ENCODE data around the gene TCEANC2.
"Not testable (repeated sequence)": the region's sequence is repeated elsewhere in the genome, so short reads cannot be mapped to it uniquely, and the experiment has no call there.

TCEANC2 gene

DNA sequence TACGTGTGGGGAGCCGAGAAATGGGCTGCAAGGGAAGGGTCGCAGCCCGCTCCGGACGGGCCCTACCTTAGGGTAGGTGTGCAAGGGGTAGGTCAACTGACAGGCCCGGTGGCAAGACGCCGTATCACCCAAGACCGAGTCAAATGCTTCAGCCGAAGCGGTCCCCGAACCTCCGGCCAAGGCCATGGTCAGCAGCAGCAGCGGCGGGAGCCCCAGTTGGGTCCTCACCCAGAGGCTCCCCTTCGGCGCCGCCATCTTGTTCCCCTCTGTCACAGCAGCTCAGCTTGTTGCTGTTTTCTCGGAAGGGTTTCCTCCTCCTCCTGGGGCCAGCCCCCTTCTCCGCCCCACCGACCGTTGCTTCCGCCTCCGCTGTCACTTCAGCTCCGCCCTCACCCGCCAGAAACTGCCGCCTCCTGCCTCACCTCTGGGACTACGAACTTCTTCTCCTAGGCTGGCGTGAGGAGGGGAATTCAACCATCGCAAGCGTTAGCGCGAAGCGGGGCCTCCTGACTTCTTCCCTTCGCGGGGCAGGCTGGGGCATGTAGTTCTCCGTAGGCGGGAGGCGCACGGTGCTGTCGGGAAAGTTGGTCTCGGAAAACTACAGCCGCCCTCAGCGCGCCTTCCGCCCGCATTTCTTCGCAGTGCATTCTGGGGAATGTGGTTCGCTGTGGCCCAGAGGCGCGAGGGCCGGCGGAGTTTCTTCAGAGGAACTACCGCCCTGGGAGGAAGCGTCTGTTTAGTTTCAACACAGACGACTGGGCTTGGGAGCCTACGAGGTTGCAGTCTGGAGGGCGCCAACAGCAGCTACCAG lies at the start of gene TCEANC2, which contains the start of gene TMEM59:
Gene TCEANC2, plus strand, starts transcription at position 675 of the 811 bp plus-strand sequence. CDS start 815 bp downstream, outside the sequence.
Gene TMEM59, minus strand, starts transcription at position 271 of the 811 bp plus-strand sequence. Its CDS starts 16 bp downstream, at position 255.
- DNase-seq (ENCODE audit: low read depth, low spot score), result peak; percentile 95

DNA sequence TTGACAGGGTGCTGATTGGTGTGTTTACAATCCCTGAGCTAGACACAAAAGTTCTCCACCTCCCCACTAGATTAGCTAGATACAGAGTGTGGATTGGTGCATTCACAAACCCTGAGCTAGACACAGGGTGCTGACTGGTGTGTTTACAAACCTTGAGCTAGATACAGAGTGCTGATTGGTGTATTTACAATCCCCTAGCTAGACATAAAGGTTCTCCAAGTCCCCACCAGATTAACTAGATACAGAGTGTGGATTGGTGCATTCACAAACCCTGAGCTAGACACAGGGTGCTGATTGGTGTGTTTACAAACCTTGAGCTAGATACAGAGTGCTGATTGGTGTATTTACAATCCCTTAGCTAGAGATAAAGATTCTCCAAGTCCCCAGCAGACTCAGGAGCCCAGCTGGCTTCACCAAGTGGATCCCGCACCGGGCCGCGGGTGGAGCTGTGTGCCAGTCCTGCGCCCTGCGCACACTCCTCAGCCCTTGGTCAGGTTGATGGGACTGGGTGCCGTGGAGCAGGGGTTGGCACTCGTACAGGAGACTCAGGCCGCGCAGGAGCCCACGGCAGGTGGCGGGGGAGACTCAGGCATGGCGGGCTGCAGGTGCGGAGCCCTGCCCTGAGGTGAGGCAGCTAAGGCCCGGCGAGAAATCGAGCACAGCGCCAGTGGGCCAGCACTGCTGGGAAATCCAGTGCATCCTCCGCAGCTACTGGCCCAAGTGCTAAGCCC lies 49.5 kb upstream of the TCEANC2 start:
- DNase-seq (ENCODE audit: low read depth, low spot score), result not testable (repeated sequence)

DNA sequence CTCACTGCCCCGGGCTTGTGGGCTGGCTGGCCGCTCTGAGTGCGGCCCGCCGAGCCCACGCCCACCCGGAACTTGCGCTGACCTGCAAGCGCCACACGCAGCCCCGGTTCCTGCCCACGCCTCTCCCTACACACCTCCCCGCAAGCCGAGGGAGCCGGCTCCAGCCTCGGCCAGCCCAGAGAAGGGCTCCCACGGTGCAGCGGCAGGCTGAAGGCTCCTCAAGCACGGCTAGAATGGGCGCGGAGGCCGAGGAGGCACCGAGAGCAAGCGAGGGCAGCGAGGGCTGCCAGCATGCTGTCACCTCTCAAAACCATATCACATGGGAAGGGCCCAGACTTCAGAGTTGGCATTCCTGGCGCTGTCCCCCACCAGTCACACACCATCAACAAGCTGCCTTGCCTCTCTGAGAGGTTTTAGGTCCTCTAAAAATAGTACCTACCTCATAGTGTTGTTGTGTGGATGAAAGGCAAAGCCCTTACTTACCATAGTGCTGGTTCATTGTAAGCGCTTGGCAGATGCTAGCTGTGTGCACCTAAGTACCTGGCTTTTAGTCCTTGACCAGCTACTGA lies 48.8 kb upstream of the TCEANC2 start:
- no peak for DNase-seq (ENCODE audit: low read depth, low spot score)

DNA sequence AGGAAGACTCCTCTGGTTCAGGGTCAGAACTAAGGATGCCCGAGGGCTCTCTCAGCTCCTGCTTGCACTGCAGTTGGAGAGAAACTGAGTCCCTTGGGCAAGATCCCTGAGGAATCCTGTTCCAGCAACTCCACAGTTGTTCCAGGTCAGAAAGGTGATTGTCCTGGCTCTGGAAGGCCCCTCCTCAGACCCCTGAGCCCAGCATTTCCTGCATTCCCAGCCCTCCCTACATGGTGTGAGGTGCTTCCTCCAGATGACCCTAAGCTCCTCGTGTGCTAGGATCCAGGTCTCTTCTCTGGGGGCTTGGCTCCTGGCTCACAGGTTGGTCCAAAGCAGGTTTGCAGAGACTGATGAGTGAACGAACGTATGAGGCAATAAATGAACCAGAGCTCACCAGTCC lies 46.9 kb upstream of the TCEANC2 start:
- no peak for DNase-seq (ENCODE audit: low read depth, low spot score)

DNA sequence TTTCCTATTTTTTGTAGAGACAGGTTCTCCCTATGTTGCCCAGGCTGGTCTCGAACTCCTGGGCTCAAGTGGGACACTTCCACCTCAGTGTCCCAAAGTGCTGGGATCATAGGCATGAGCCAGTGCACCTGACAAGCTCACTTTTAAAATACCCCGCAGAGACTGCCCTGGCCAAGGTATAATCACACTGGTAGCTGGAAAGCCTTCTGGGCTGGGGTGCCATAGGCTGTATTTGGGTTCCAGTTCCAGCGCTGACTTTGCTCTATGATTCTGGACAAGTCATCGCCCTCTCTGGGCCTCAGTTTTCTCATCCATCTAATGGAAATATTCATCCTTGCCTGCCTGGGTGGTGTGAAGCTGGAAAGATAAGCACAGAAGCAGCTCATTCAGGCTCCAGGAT lies 45.8 kb upstream of the TCEANC2 start:
- no peak for DNase-seq (ENCODE audit: low read depth, low spot score)

DNA sequence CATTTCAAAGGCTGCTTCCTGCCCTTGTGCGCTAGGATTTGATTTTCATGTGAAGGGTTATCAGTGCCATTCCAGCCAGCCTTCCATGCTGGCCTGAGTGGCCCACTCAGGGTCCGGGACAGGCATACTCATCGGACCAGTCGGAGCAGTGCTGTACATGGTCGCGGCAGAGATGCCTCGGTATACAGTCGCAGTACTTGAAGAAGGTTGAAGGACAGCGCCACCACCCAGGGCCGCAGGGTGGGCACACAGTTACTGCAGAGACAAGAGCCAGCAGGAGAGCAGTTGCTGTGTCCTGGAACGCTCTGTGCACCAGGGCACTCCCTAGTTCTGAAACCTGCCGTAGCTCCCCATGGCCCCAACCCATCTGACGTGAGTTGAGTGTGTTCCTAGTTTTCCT lies 44.5 kb upstream of the TCEANC2 start:
- DNase-seq (ENCODE audit: low read depth, low spot score), result no peak

DNA sequence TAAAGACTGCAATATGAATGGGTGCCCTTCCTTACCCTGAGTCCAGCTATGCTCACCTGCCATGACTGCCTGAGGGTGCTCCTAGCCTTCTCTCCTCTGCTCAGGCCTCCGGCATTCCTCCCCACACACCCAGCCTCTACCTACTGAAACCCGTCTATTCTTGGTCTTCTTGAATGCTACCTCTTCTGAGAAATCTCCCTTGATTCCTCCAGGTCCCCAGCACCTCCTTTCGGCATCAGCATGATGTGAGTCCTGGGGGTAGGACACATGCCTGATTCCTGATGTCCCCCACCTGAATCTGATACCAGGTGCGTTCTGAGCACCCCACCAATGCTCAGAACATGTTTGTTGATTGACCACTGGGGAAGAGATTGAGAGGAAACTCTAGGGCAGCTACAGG lies 44.0 kb upstream of the TCEANC2 start:
- no peak for DNase-seq (ENCODE audit: low read depth, low spot score)

DNA sequence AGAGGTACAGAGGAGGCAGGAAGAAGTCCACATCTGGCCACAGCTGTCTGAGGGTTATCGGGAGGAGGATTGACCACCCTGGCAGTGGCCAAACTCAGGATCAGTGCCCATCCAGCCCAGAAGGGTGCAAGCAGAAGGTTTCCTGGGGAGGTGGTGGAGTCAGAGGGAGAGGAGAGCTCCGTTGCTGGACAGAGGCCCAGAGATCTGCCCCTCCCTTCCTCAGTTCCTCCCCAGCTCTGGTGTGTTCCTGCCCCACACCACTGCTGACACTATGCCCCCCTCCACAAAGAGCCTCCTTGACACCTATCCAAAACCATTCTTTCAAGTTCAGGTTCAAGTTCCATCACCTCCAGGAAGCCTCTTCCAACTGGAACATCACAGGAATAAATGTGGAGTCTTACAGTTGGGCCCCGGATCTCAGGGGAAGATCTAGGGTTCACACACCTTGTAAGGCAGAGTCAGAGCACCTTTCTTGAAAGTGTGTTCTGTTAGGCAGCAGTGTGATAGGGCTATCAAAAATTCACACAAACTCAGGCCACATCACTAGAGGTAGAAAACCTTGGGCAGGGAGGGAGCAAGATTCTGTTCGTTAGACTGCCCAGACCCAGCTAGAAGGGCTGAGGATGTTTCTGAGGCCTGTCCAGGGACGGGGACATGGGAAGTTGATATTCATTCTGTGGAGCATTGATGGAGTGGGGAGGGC lies 42.8 kb upstream of the TCEANC2 start:
- no peak for DNase-seq (ENCODE audit: low read depth, low spot score)

DNA sequence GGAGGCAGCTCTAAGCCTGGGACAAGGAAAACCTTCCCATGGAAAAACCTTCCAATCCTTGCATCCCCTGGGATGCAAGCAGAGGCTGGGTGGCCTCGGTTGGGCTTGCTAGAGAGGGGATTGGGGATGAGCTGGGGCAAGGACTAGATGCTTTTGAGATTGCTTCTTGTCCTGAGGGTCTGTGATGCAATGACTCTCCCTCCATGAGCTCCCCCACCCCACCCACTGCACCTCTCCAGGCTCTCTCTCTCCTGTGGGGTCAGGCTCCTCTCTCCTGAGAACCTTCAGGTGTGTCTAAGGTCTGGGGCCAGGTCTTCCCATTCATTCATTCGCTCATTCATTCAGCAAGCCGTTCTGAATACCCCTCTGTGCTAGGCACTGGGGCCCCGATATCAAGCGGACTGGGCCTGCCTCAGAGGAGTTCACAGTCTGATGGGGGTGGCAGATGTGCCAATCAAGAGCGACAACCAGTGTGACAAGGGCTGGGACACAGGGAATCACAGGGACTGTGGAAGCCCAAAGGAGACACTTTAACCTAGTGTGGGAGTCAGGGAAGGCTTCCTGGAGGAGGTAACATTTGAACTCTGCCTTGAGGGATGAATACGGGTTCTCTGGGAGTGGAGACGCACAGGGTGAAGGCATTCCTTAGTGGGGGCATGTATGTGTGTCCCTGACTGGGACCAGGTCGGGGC lies 41.9 kb upstream of the TCEANC2 start:
- no peak for DNase-seq (ENCODE audit: low read depth, low spot score)

DNA sequence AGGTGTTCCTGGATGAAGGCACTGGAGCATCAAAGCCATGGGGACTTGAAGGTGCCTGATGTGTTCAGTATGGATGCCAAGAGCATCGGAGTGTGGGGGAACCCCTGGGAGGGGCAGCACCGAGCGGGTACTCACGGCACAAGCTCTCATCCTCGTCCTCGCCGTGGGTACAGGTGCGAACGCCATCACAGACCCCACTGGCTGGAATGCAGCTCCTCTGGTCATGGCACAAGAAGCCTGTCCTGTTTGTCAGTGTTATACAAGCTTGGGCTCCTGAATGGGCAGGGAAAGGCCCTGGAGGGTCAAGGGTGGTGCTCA lies 41.4 kb upstream of the TCEANC2 start:
- DNase-seq (ENCODE audit: low read depth, low spot score), result no peak

DNA sequence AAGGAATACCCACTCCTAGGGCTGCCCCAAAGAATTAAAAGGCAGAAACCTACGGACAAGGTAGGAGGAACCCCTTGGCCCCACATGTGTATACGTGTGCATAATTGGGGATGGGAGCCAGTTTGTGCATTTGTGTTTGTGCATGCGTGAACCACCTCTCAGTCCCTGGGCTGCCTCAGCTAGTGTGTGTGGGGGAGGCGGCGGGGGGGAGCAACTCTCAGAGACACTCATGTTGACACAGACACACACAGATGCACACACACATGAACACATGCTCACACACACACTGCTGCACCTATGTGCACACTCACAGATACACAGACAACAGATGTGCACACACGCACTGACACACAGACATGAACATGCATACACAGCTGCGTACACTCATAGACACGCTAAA lies 40.5 kb upstream of the TCEANC2 start:
- DNase-seq (ENCODE audit: low read depth, low spot score), result no peak

DNA sequence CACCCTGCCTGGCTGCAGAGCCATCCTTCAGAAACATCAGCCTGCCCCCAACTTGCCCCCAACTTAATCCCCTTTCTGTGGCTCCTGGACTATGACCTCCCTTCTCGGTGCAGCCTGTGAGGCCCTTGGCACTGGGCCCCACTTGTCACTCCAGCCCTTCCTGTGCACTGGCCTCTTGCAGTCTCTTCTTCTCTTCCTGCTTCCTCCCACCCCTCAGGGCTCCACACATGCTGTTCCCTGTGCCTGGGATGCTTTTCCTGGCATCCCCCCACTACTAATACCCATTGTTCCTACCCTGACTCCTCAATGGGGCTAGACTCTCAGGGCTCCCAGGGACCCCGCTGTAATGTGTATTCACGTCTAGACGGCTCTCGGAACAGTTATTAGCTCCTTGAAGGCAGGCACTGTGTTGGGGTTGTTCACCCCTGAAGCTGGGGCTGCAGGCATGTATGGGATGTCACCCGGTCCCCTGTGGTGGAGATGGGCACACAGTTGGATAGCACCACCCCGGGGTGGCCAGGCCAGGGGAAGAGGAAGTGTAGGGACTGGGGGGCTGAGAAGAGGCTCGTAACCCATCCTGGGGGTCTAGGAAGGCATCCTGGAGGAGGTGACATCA lies 39.9 kb upstream of the TCEANC2 start:
- no peak for DNase-seq (ENCODE audit: low read depth, low spot score)

DNA sequence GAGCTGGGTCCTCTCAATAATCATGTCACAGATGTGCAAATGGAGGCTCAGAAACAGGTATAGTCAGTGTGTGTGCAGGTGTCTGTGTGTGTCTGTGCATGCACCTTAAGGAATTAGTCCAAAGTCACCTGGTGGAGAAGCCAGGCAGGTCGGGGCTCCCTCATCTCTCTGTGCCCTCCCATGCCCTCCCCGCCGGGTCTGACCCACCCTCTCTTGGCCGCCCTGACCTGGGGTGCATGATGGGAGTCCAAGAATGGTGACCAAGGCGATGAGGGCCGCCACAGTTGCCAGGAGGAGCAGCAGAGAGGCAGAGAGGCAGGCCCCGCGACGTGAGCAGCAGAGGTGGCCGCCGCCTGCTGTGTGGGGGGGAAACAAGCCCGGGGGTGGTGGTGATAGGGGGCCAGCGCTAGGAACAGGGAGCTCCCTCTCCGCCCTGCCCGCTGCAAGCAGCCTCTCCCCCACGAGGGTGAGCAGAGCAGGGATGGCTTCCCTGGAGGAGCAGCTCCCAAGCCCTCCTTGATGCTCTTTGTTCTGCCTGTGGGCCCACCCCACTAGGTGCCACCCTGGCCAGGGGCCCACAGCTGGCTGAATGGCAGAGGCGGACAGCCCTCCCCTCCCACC lies 39.3 kb upstream of the TCEANC2 start:
- DNase-seq (ENCODE audit: low read depth, low spot score), result no peak

DNA sequence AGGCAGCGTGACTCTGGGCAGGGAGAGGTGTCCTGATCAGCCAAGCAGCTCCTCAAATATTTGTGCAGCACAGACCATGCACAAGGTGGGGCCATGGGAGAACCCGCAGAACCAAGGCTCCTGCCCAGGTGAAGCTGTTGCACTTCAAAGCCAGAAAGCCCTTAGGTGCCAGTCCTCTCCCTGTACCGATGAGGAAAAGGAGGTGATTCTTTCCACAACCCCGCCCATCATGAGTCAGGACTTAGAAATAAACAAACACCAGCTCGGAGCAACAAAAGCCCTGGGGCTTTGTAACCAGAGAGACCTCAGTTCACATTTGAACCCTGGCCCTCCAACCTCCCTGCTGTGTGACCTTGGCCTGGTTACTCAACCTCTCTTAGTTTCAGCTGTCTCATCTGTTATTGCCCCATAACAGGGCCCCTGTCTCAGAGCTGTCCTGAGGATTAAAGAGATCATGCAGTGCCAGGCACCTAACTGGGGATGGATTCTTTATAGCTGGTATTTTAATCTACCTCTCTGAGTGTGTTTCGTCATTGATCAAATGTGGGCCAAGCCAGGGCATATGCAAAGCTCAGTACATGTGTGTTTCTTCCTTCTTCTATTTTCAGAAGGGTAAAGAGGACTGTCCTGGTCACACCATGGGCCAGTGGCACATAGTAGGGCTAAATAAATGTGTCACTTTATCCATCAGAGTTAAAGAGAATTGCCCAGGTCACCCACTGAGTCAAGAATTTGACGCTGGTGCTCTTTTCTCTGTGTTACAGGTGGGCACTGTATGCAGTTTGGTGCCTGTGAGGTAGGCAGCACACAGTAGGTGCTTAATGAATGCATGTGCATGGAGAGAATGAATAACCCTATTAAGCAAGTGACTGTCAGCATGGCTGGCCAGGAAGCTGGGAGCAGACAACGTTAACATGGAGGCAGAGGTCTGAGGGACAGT lies 36.8 kb upstream of the TCEANC2 start:
- DNase-seq (ENCODE audit: low read depth, low spot score), result no peak

DNA sequence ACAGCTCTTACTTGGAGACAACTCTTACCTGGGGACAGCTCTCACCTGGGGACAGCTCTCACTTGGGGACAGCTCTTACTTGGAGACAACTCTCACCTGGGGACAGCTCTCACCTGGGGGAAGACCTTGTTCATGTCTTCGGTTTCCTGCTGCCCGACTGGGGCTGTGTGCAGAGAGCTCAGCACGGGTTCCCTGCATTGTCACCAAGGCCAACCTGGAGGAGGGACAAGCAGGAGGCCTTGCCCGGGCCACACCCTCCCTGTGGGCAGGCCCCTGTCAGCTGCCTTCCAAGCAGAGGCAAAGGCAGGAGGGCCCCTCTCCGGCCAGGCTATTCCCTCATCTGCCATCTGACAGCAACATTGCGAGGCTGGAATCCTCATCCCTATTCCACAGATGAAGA lies 35.4 kb upstream of the TCEANC2 start, which contains the start of gene LDLRAD1:
Gene LDLRAD1, minus strand, starts transcription at position 208 of the 400 bp plus-strand sequence. Its CDS starts 74 bp downstream, at position 134.
- no peak for DNase-seq (ENCODE audit: low read depth, low spot score)

DNA sequence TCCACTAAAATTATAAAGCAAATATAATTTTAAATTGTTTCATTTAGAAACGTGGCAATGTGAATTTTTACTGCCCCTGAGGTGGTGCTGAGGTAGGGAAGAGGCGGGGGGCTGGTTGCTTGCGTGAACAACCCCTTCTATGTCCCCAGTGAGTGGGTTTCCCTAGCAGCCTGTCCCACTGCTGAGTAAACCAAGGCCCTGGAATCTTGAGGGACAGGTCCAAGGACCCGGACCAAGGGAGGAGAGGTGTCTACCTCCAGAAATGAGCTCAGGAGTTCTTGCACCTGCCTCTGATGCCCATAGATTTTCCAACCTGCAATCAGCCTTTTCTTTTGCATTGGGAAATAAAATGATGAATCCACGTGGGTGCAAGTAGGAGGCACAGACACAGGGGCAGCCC lies 34.8 kb upstream of the TCEANC2 start:
- DNase-seq (ENCODE audit: low read depth, low spot score), result no peak

DNA sequence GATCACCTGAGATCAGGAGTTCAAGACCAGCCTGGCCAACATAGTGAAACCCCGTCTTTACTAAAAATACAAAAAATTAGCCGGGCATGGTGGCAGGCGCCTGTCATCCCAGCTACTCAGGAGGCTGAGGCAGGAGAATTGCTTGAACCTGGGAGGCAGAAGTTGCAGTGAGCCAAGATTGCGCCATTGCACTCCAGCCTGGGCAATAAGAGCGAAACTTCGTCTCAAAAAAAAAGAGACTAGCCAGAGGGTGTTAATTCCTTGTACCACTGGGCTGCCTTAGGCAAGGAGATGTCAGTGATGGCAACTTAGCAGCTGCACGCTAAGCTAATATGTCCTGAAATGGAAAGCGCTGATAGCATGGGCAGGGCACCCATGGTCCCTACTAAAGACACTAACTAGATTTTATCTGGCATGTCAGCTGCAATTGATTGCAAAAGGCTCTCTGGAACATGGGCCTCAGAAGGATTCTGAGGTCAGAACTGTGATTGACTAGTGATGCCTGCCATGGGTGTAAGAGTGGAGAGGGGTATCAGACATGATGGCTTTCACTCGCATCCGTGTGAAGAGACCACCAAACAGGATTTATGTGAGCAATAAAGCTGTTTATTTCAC lies 33.7 kb upstream of the TCEANC2 start:
- not testable (repeated sequence) for DNase-seq (ENCODE audit: low read depth, low spot score)

DNA sequence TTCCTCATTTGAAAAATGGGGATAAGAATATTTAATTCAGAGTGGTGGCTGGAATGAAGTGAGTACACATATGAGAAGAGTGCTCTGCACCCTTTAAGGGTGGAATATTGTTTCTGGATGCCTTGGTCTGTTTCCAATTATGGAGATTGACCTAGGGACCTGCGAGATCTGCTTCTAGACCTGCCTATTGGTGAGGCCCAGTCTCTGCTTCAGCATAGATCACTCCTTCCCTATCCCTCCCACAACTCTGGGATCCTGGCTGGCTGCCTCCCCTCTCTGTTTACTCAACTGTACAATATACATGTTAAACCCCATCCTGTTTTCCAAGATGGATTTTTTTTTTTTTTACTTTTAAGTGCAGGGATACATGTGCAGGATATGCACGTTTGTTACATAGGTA lies 29.1 kb upstream of the TCEANC2 start:
- DNase-seq (ENCODE audit: low read depth, low spot score), result no peak

DNA sequence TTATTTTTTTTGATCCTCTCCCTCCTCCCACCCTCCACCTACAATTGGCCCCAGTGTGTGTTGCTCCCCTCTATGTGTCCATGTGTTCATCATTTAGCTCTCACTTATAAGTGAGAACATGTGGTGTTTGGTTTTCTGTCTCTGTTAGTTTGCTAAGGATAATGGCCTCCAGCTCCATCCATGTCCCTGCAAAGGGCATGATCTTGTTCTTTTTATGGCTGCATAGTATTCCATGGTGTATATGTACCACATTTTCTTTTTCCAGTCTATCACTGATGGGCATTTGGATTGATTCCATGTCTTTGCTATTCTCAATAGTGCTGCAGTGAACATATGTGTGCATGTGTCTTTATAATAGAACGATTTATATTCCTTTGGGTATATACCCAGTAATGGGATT lies 28.6 kb upstream of the TCEANC2 start:
- DNase-seq (ENCODE audit: low read depth, low spot score), result not testable (repeated sequence)

All from iPS DF 19.7 (cell line).